Measurements from ENCODE around the gene ICA1L. TPM values are rescaled to one million over a fixed set of nuclear protein-coding genes. Genes with fewer than 3 reads are reported as not detected.

The ICA1L gene
- total and polyA plus RNA-seq, 2 of the 8 experiments (the other 6 are each of a cell fraction or from before 2014, with no cell fraction given), result 1.1 to 3.4 TPM

- TF ChIP-seq SIX5 (IDR thresholded peaks at IDR 0.05; ENCODE audit: low read depth, low read length) (no peak), JUN (IDR thresholded peaks at IDR 0.05; ENCODE audit: low read depth, low read length) (no peak), PHF8 (conservative IDR thresholded peaks at IDR 0.05; ENCODE audit: low read depth, low read length) (no peak), HDAC6 (IDR thresholded peaks at IDR 0.05; ENCODE audit: low read depth, low read length) (no peak)
Observed at GRCh38 chr2:202758128-202758527, 113.4 kb downstream of the ICA1L start (continued).
